Tibial nerve (tissue), 4 donors: ENCODE measurements around the gene ERI3. TPM values are rescaled to one million over a fixed set of nuclear protein-coding genes. Genes with fewer than 3 reads are reported as not detected.

Experiments used
- DNase-seq, 2 donors: peaks; one replicate each; pipeline ENCODE4 v3.0.0-alpha.2; 2019; ENCODE audit warnings: low spot score in 2 of 2
- H3K27ac ChIP-seq, 4 donors: fragments of 200-600 bp; sonication (generic) in 3 of 4; one replicate each; pipeline ENCODE4 v1.5.1; 2017 to 2019; ENCODE audit warnings: mild to moderate bottlenecking in 1 of 4
- H3K27me3 ChIP-seq, 2 donors: fragments of 200-600 bp; sonication (generic) in 1 of 2; one replicate each; pipeline versions ENCODE4 v1.5.1 to v1.6.0; 2017 to 2019
- H3K36me3 ChIP-seq, 3 donors: fragments of 200-600 bp; sonication (generic); one replicate each; pipeline ENCODE4 v1.5.1; 2018 to 2019
- H3K4me1 ChIP-seq, 4 donors: fragments of 200-600 bp; sonication (generic) in 3 of 4; one replicate each; pipeline ENCODE4 v1.5.1; 2017 to 2019
- H3K4me3 ChIP-seq, 4 donors: fragments of 200-600 bp; sonication (generic) in 3 of 4; one replicate each; pipeline ENCODE4 v1.5.1; 2017 to 2019; ENCODE audit warnings: mild to moderate bottlenecking in 1 of 4, moderate library complexity in 1 of 4
- H3K9me3 ChIP-seq, 4 donors: fragments of 200-600 bp; sonication (generic) in 3 of 4; one replicate each; pipeline ENCODE4 v1.5.1; 2017 to 2019
- CTCF ChIP-seq, 5 experiments: fragments of 200-600 bp in 3 of 5; fragments of 450-650 bp in 2 of 5; sonication (generic) in 3 of 5; IDR thresholded peaks; one replicate each; pipeline ENCODE4 v1.5.1; 2016 to 2019; ENCODE audit warnings: antibody characterized with exemption in 5 of 5, mild to moderate bottlenecking in 3 of 5, moderate library complexity in 2 of 5
- EP300 ChIP-seq, 2 donors: sonication (generic); formaldehyde crosslinking; IDR thresholded peaks; one replicate each; pipeline ENCODE4 v1.6.1; 2017; ENCODE audit warnings: antibody characterized with exemption in 2 of 2, mild to moderate bottlenecking in 1 of 2
- POLR2A ChIP-seq, 2 donors: fragments of 450-650 bp; IDR thresholded peaks; one replicate each; pipeline ENCODE4 v1.6.1; 2017; ENCODE audit warnings: antibody characterized with exemption in 2 of 2, mild to moderate bottlenecking in 2 of 2, moderate library complexity in 2 of 2
- WGBS, 2 donors: methylation state at CpG; one replicate each; pipeline ENCODE4 v1.1.5; 2018; 5-methylcytosine and 5-hydroxymethylcytosine counted together
- total RNA-seq, 4 donors: library from RNA; depleted of rRNA; stranded (reverse); fragments of >200 nt; gene quantifications; one replicate each; pipeline ENCODE4 v1.1.0, GENCODE V29; 2016

The ERI3 gene
- total RNA-seq, 4 donors from 2014 or later = 60.1 to 82.2 (median 66.5) TPM

- Histone ChIP-seq H3K36me3 (peaks cover 0 to 15% (median 0%) of the 10 kb centered on the region in 3 donors), H3K4me1 (peaks cover 0 to 33% (median 0%) of the 10 kb centered on the region in 4 donors), H3K4me3 (no peak overlapping the region), H3K27ac (no peak overlapping the region), H3K27me3 (no peaks in the 10 kb centered on the region), H3K9me3 (no peaks in the 10 kb centered on the region)
- no peak for DNase-seq
- WGBS, 2 donors = 96 to 99% methylated on average over 6 of the region's 6 CpGs
- TF ChIP-seq CTCF (IDR thresholded peaks at IDR 0.05) (no peak), POLR2A (IDR thresholded peaks at IDR 0.05) (no peak), EP300 (IDR thresholded peaks at IDR 0.05) (no peak)
Measured at GRCh38 chr1:44273560-44274350, 81.3 kb downstream of the ERI3 start.

GRCh38 chr1:44272992-44273391 is 82.1 kb downstream of the ERI3 start:
- DNase-seq = no peak
- Histone ChIP-seq H3K36me3 (peaks cover 0 to 15% (median 0%) of the 10 kb centered on the region in 3 donors), H3K4me3 (no peak overlapping the region), H3K27ac (no peak overlapping the region), H3K4me1 (peaks cover 0 to 33% (median 0%) of the 10 kb centered on the region in 4 donors), H3K9me3 (no peaks in the 10 kb centered on the region), H3K27me3 (no peaks in the 10 kb centered on the region)
- 92 to 94% methylated on average over 3 of the region's 3 CpGs for WGBS, 2 donors
- TF ChIP-seq POLR2A (IDR thresholded peaks at IDR 0.05) (no peak), CTCF (IDR thresholded peaks at IDR 0.05) (no peak), EP300 (IDR thresholded peaks at IDR 0.05) (no peak)

GRCh38 chr1:44271646-44272045 is 83.4 kb downstream of the ERI3 start:
- Histone ChIP-seq H3K27ac (no peak overlapping the region), H3K4me1 (peaks cover 0 to 29% (median 0%) of the 10 kb centered on the region in 4 donors), H3K36me3 (peaks cover 0 to 15% (median 0%) of the 10 kb centered on the region in 3 donors), H3K27me3 (no peaks in the 10 kb centered on the region), H3K9me3 (no peaks in the 10 kb centered on the region), H3K4me3 (no peak overlapping the region)
- 92 to 94% methylated on average over 3 of the region's 3 CpGs for WGBS, 2 donors
- TF ChIP-seq EP300 (IDR thresholded peaks at IDR 0.05) (no peak), POLR2A (IDR thresholded peaks at IDR 0.05) (no peak), CTCF (IDR thresholded peaks at IDR 0.05) (no peak)
- no peak for DNase-seq

GRCh38 chr1:44270686-44271628 is 84.1 kb downstream of the ERI3 start:
- H3K27me3 ChIP-seq = no peaks in the 10 kb centered on the region
- peaks cover 0 to 22% (median 0%) of the 10 kb centered on the region in 4 donors for H3K4me1 ChIP-seq
- no peak overlapping the region for H3K27ac ChIP-seq
- no peak overlapping the region for H3K4me3 ChIP-seq
- no peak for DNase-seq
- no peak for TF ChIP-seq CTCF (IDR thresholded peaks at IDR 0.05)
- TF ChIP-seq POLR2A (IDR thresholded peaks at IDR 0.05) = no peak
- TF ChIP-seq EP300 (IDR thresholded peaks at IDR 0.05) = no peak
- H3K36me3 ChIP-seq = peaks cover 0 to 15% (median 0%) of the 10 kb centered on the region in 3 donors
- 71 to 83% methylated on average over 6 of the region's 6 CpGs for WGBS, 2 donors
- no peaks in the 10 kb centered on the region for H3K9me3 ChIP-seq
